Activated T-cell treated with anti-CD3 and anti-CD28 coated beads, Interleukin-2, amount 50 U/mL, for 4 hours (primary cell): ENCODE results near the gene SPACDR. TPM values are rescaled to one million over a fixed set of nuclear protein-coding genes. Genes with fewer than 3 reads are reported as not detected.
"Not testable (repeated sequence)": the region's sequence is repeated elsewhere in the genome, so short reads cannot be mapped to it uniquely, and the experiment has no call there.

Source experiments
- ATAC-seq, 2 donors: fragments of 200-7000 bp; cut with Tn5 transposase; one replicate each; pipeline ENCODE4 v1.10.0; 2021
- DNase-seq: peaks from one replicate; pipeline ENCODE4 v3.0.0-alpha.2; 2020
- H3K27me3 Mint-ChIP-seq: one replicate; pipeline ENCODE4 v1.8.0; 2021; ENCODE audit warnings: low read depth, mixed read lengths
- H3K36me3 Mint-ChIP-seq: one replicate; pipeline ENCODE4 v1.8.0; 2022; ENCODE audit warnings: mixed read lengths; ENCODE audit not compliant: insufficient read depth
- H3K4me1 Mint-ChIP-seq: one replicate; pipeline ENCODE4 v1.8.0; 2021; ENCODE audit warnings: low read depth, mixed read lengths
- H3K4me3 Mint-ChIP-seq: one replicate; pipeline ENCODE4 v1.8.0; 2021; ENCODE audit warnings: mild to moderate bottlenecking, moderate library complexity, mixed read lengths
- H3K9me3 Mint-ChIP-seq: one replicate; pipeline ENCODE4 v1.8.0; 2021; ENCODE audit warnings: mixed read lengths
- total RNA-seq, 3 donors: library from RNA; stranded (reverse); gene quantifications; one replicate each; pipeline ENCODE4 v1.2.1, GENCODE V29; 2021

The SPACDR gene, protein sequence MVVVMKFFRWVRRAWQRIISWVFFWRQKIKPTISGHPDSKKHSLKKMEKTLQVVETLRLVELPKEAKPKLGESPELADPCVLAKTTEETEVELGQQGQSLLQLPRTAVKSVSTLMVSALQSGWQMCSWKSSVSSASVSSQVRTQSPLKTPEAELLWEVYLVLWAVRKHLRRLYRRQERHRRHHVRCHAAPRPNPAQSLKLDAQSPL
- under 1 TPM; 0.26 to 0.46 (median 0.41) TPM for total RNA-seq

DNA sequence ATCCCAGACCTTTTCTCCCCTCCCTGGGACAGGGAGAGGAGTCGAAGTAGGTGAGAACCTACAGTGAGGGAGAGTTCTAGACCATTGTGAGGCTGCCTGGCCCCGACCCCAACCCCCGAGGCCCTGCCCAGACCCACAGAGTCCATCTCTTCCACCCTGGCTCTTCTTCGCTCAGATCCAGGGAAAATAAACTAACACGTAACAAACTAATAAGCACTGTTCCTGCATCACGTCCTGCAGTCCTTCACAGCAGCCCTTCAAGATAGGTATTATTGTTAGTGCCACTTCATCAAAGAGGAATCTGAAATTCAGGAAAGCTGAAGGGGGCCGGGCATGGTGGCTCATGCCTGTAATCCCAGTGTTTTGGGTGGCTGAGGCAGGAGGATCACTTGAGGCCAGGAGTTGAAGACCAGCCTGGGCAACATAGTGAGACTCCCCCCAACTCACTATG, at the start of gene SPACDR:
TSS of gene SPACDR (minus strand) at position 51 of the 451 bp plus-strand sequence. CDS start 235 bp downstream, outside the sequence.
- H3K4me1 Mint-ChIP-seq: peaks cover 2% of the 10 kb centered on the region
- no peak within 1 kb of the TSS for H3K4me3 Mint-ChIP-seq
- H3K36me3 Mint-ChIP-seq: peaks cover 2% of the 10 kb centered on the region
- ATAC-seq: no peak
- DNase-seq: no peak
- H3K9me3 Mint-ChIP-seq: no peaks in the 10 kb centered on the region
- no peaks in the 10 kb centered on the region for H3K27me3 Mint-ChIP-seq

DNA sequence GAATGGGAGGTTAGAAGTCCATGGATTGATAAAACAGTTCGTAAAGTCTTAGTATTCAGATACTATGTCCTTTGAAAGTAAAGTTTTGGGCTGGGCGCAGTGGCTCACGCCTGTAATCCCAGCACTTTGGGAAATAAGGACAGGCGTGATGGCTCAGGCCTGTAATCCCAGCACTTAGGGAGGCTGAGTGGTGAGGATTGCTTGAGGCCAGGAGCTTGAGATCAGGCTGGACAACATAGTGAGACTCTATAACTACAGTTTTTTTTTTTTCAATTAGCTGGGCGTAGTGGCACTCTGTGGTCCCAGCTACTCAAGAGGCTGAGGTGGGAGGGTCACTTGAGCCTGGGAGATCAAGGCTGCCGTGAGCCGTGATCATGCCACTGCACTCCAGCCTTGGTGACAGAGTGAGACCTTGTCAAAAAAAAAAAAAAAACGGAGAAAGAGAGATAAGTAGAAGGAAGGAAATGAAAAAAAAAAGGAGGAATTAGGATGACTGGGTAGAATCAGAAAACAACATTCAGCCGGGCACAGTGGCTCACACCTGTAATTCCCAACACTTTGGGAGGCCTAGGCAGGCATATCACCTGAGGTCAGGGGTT, 49.3 kb upstream of the SPACDR start:
- ATAC-seq: no peak
- DNase-seq: no peak
- Mint-ChIP-seq H3K27me3 (no peaks in the 10 kb centered on the region), H3K4me3 (no peak overlapping the region), H3K9me3 (no peaks in the 10 kb centered on the region), H3K4me1 (peaks cover 28% of the 10 kb centered on the region), H3K36me3 (no peaks in the 10 kb centered on the region)

DNA sequence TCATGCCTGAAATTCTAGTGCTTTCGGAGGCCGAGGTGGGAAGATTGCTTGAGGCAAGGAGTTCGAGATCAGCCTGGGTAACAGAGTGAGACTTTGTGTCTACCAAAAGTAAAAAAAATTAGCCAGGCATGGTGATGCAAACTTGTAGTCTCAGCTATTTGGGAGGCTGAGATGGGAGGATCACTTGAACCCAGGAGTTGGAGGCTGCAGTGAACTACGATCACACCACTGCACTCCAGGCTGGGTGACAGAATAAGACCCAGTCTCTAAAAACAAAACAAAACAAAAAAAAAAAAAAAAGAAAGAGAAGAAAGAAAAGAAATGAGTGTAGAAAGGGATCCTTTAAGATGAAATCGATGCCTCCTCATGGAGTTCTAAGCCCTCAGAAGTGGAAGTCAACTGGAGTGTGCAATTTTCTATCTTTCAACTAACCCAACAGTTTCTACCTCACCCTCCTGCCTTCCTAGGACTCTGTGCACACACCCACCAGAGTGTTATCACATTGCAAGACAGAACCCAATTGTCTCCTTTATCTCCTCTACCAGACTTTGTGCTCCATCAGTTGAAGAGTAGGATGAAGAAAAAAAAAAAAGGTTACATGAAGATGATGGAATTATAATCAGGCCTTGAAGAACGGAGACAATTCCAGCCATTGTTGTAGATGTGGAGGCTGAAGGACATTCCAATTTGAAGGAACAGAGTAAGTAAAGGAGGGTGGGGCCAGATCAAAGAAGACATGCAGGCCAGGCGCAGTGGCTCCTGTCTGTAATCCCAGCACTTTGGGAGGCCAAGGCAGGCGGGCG, 46.6 kb upstream of the SPACDR start:
- H3K9me3 Mint-ChIP-seq: no peaks in the 10 kb centered on the region
- H3K36me3 Mint-ChIP-seq: no peaks in the 10 kb centered on the region
- ATAC-seq: no peak

DNA sequence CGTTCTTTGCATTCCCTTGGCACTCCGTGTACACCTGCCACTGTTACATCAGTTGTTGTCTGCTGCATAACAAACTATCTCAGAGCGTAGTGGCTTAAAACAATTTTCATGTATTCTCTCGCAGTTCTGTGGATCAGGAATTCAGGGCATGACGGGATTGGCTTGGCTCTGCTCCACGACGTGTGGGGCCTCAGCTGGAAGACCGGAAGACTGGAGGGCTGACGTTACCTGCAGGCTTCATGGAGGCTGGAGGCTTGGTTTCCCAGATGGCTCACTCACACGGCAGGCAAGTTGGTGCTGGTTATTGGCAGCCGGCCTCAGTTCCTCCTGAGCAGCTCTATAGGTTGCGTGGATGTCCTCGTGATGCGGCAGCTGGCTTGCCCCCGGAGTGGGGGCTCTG, 45.2 kb upstream of the SPACDR start:
- no peak overlapping the region for H3K4me3 Mint-ChIP-seq
- no peaks in the 10 kb centered on the region for H3K36me3 Mint-ChIP-seq
- peaks cover 1% of the 10 kb centered on the region for H3K4me1 Mint-ChIP-seq
- ATAC-seq: no peak
- no peaks in the 10 kb centered on the region for H3K27me3 Mint-ChIP-seq
- no peak for DNase-seq
- no peaks in the 10 kb centered on the region for H3K9me3 Mint-ChIP-seq

More for the DNA sequence above, 46.6 kb upstream of the SPACDR start:
- Mint-ChIP-seq H3K4me3 (no peak overlapping the region), H3K27me3 (no peaks in the 10 kb centered on the region), H3K4me1 (peaks cover 10% of the 10 kb centered on the region)
- no peak for DNase-seq

DNA sequence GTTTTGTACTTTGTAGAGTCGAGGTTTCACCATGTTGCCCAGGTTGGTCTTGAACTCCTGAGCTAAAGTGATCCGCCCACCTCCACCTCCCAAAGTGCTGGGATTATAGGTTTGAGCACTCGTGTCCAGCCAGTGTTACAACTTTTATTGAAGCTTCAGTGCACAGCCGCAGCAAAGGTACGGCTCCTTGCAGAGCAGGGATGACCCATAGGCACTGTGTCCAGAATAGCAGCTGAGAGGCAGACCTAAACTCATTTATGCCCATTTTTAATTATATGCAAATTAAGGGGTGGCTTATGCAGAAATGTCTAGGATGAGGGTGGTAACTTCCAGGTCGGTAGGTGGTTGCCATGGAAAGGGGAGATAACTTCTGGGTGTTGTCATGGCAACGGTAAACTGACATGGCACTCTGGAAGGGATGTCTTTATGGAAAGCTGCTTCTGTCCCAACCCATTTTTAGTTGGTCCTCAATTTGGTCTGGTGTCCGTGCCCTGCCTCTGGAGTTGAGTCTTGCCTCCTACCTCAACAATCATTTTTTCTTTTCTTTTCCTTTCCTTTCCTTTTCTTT, 42.4 kb upstream of the SPACDR start:
- ATAC-seq (no peak), DNase-seq (no peak)
- Mint-ChIP-seq H3K4me3 (no peak overlapping the region), H3K9me3 (no peaks in the 10 kb centered on the region), H3K27me3 (no peaks in the 10 kb centered on the region), H3K4me1 (no peaks in the 10 kb centered on the region), H3K36me3 (no peaks in the 10 kb centered on the region)

DNA sequence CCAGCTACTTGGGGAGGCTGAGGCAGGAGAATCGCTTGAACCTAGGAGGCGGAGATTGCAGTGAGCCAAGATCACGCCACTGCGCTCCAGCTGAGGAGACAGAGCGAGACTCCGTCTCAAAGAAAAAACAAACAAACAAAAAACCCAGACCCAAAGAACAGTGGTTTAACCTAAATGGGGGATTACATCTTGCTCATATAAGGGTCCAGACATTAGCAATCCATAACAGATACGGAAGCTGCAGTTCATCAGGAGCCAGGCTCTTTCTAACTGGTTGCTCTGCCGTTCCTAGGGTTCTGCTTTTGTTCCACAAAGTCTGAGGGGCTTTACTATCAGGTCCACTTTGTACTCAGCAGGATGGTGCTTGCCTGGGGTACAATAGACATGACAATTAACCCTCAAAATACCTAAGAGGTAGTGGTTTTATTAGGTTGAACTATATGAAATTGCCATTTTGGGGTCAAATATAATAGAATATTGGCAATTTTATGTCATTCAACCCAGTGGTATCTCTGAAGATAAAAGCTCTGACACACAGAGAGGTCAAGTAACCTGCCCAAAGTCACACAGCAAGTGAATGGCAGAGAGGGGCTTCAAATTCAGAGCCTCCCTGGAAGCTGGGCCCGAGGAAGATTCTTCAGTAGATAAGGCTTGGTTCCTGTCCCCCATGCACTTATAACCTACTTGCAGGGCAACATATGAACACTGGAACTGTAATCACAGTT, 41.0 kb upstream of the SPACDR start:
- no peaks in the 10 kb centered on the region for H3K36me3 Mint-ChIP-seq
- no peaks in the 10 kb centered on the region for H3K9me3 Mint-ChIP-seq
- no peaks in the 10 kb centered on the region for H3K27me3 Mint-ChIP-seq
- no peak for ATAC-seq
- no peak overlapping the region for H3K4me3 Mint-ChIP-seq
- no peak for DNase-seq
- no peaks in the 10 kb centered on the region for H3K4me1 Mint-ChIP-seq

DNA sequence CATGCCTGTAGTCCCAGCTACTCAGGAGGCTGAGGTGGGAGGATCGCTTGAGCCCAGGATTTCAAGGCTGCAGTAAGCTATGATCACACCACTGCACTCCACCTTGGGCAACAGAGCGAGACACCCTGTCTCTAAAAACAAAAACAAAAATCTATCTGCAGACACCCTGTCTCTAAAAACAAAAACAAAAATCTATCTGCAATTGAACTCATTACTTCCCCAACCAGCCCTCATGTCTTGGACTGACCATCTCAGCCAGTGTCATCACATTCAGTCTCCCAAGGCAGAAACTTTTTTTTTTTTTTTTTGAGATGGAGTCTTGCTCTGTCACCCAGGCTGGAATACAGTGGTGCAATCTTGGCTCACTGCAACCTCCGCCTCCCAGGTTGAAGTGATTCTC, 40.0 kb upstream of the SPACDR start:
- ATAC-seq, H3K27me3 Mint-ChIP-seq, H3K9me3 Mint-ChIP-seq, H3K36me3 Mint-ChIP-seq, DNase-seq, H3K4me3 Mint-ChIP-seq, H3K4me1 Mint-ChIP-seq: not testable (repeated sequence)

DNA sequence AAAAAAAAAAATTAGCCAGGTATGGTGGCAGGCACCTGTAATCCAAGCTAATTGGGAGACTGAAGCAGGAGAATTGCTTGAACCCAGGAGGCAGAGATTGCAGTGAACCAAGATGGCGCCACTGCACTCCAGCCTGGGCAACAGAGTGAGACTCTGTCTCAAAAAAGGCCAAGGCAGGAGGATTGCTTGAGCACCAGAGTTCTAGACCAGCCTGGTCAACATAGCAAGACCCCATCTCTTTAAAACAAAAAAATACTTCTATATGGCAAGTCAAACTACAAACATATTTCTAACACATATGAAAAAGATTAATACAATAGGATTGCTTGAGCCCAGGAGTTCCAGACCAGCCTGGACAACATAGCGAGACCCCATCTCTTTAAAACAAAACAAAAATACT, 36.7 kb upstream of the SPACDR start:
- H3K9me3 Mint-ChIP-seq, ATAC-seq, H3K4me1 Mint-ChIP-seq, DNase-seq, H3K27me3 Mint-ChIP-seq, H3K36me3 Mint-ChIP-seq, H3K4me3 Mint-ChIP-seq: not testable (repeated sequence)

DNA sequence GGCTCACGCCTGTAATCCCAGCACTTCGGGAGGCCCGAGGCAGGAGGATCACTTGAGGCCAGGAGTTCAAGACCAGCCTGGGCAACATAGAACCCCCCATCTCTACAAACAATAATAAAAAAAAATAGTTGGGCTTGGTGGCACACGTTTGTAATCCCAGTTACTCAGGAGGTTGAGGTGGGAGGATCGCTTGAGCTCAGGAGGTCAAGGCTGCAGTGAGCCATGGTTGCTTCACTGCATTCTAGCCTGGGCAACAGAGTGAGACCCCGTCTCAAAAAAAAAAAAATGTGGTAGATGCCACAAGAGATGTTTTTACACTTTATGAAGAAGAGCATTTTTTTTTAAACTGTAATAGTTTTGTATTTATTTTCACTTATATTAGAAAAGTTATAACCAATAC, 32.4 kb upstream of the SPACDR start:
- Mint-ChIP-seq H3K36me3 (no peaks in the 10 kb centered on the region), H3K4me1 (peaks cover 16% of the 10 kb centered on the region), H3K27me3 (no peaks in the 10 kb centered on the region), H3K9me3 (no peaks in the 10 kb centered on the region), H3K4me3 (no peak overlapping the region)
- ATAC-seq: no peak
- DNase-seq: no peak

DNA sequence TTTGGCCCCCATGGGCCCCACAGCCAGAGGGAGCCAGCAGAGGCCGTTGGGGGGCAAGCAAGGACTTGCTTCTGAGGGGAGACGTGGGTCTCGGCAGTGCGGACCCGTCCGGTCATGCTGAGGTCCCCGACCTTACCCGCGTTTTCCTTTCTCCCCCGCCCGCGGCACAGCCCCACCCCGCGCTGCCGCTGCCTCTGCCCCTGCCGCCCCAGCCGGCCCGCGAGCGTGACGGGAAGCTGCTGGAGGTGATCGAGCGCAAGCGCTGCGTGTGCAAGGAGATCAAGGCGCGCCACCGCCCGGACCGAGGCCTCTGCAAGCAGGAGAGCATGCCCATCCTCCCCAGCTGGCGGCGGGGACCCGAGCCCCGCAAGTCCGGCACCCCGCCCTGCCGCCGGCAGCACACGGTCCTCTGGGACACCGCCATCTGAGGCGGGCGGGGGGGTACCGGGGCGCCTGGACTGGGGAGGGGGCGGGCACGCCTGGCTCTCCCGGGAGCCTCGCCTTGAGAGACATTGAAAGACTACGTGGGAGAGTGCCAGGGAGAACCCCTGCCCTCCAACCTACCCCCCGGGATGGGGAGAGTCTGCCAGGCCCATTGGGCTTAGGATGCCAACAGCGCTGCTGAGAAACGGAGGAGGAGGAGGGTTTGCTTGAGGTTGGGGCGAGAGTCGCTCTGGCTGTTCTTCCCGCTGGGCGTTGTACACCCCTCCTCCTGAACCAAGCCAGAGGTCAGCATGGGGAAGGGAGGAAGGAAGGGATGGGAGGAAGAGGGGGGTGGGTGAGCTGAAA, 29.6 kb upstream of the SPACDR start:
- H3K4me3 Mint-ChIP-seq: peak overlapping the region; percentile 65

DNA sequence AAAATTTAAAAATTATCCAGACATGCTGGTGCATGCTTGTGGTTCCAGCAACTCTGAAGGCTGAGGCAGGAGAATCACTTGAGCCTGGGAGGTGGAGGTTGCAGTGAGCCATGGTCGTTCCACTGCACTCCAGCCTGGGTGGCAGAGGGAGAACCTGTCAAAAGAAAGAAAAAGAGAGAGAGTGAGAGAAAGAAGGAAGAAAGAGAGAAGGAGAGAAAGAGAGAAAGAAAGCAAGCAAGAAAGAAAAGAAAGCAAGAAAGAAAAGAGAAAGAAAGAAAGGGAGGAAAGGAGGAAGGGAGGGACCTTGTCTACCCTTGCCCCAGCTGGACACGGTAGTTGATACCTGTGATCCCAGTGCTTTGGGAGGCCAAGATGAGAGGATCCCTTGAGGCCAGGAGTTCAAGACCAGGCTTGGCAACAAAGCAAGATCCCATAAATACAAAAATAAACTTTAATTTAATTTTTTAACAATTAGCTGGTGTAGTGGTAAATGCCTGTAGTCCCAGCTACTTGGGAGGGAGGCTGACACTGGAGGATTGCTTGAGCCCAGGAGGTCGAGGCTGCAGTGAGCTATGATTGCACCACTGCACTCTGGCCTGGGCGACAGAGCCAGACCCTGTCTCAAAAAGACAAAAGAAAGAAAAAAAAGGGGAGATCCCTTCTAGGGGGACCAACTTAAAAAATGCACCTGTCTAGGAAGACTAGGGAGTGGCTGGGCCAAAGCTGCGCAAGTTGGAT, 28.8 kb upstream of the SPACDR start:
- ATAC-seq (peak in 1 of 2 donors; percentile 8), DNase-seq (no peak)
- H3K4me1 Mint-ChIP-seq: peaks cover 16% of the 10 kb centered on the region
- peak overlapping the region; percentile 65 for H3K4me3 Mint-ChIP-seq
- no peaks in the 10 kb centered on the region for H3K36me3 Mint-ChIP-seq
- no peaks in the 10 kb centered on the region for H3K27me3 Mint-ChIP-seq
- H3K9me3 Mint-ChIP-seq: no peaks in the 10 kb centered on the region

More for the DNA sequence above, 29.6 kb upstream of the SPACDR start:
- no peaks in the 10 kb centered on the region for H3K9me3 Mint-ChIP-seq
- DNase-seq: peak; percentile 52
- H3K27me3 Mint-ChIP-seq: no peaks in the 10 kb centered on the region
- H3K4me1 Mint-ChIP-seq: peaks cover 16% of the 10 kb centered on the region
- peak; percentile 91 to 94 for ATAC-seq
- H3K36me3 Mint-ChIP-seq: no peaks in the 10 kb centered on the region

DNA sequence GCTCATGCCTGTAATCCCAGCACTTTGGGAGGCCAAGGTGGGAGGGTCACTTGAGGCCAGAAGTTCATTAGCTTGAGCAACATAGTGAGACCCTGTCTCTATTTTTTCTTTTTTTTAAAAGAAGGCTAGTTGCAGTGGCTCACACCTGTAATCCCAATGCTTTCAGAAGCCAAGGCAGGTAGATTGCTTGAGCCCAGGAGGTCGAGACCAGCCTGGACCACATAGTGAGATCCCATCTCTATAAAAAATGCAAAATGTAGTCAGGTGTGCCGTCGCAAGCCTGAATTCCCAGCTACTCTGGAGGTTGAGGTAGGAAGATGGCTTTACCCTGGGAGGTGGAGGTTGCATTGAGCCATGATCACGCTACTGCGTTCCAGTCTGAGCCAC, 27.1 kb upstream of the SPACDR start:
- Mint-ChIP-seq H3K4me1 (peaks cover 16% of the 10 kb centered on the region), H3K9me3 (no peaks in the 10 kb centered on the region), H3K36me3 (no peaks in the 10 kb centered on the region), H3K4me3 (no peak overlapping the region), H3K27me3 (no peaks in the 10 kb centered on the region)
- DNase-seq: no peak
- no peak for ATAC-seq
